Measurements from ENCODE around the gene KDM2A. TPM values are rescaled to one million over a fixed set of nuclear protein-coding genes. Genes with fewer than 3 reads are reported as not detected.
A peak's percentile ranks its signal among the peaks of the same experiment; 100 is the strongest.

The KDM2A gene
- total RNA-seq, 2 donors from 2014 or later = 151 to 178 TPM

DNA sequence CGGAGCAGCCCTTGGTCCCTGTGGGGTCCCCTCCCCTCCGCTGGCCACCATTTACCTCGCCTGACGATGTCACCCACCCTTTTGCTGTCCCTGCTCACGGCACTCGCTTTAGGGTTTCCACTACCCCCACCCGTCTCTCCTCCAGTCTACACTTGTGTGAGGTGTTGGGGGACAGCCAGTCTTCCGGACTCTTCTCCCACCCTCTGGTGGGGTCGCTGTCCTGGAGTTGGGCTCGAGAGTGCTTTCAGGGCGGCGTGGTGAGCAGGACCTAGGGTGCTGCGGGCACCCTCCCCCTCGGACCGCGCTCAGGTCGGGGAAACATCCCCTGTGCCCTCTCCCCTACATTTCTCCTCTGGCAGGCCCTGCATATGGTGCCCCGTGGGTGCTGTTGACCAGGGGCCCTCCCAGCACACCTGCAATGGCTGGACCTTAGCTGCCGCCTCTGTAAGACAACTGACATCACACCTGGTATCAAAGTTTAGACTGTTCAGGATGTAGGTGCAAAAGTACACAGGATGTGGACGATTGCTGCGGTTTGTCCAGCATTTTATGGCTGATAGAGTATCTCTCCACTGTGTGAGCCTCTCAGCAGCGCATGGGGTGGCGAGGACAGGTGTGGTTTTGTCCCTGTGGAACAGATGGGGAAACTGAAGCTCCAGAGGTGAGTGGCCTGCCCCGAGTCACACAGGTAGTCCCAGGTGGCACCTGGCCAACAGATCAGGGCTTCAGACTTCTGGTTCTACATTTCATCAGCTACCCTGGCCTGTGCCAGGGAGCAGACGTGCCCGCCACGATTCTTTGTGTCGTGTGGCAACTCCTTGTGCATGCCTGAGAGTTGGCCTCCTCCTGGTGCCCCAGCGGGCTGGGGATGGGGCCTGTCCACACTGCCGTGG lies 148.4 kb downstream of the KDM2A start:
- no peak for DNase-seq (ENCODE audit: low spot score)
- ATAC-seq = no peak
- H3K36me3 Mint-ChIP-seq = peaks cover 17% of the 10 kb centered on the region

DNA sequence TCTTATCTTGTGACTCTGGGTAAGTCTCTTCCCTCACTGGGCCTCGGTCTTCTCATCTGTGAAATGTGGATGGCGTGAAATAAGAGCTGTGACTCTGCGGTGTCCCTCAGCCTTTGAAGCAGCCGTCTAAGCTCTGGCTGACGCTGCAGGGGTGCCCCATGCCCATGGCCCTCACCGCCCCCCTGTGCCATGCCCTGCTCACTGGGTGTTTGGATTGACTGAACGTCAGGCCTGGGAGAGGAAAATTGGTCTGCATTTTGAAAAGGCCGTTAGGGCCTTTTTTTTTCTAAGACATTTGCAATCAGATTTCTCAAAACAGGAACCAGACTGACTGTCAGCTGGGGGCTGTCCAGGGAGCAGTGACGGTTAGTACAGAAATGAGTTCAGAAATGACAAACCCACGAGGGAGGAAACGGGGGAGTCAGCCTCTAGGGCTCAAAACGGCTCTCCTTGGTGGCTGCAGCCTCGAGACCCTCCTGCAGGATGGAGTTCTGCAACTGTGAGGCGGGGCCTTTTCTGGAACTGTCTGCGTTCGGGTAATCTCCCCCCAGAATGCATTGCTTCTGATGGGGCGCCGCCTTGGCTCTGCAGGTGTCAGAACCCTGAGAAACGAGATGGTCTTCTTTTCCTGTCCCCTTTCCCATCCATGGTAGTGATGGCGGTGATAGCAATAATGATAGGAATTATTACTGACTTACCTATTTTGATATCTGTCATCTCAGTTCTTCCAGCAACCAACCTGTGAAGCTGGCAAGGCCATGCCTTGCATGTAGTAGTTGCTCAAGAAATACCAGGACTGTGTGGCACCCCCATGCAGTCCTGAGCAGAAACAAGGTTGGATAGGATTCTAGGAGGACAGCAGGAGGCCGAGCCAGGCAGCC lies 149.3 kb downstream of the KDM2A start:
- no peaks in the 10 kb centered on the region for H3K9me3 Mint-ChIP-seq
- peak overlapping the region; percentile 99 to 100 for H3K27ac Mint-ChIP-seq
- H3K27me3 Mint-ChIP-seq = no peaks in the 10 kb centered on the region
- H3K4me1 Mint-ChIP-seq (ENCODE audit: low read depth in 2 of 2) = peaks cover 61 to 68% of the 10 kb centered on the region in 2 donors
- peaks cover 17% of the 10 kb centered on the region for H3K36me3 Mint-ChIP-seq
- ATAC-seq (peak; percentile 77 to 81), DNase-seq (ENCODE audit: low spot score) (peak; percentile 90)
- H3K4me3 Mint-ChIP-seq = peak overlapping the region; percentile 99

More for the DNA sequence above, 148.4 kb downstream of the KDM2A start:
- Mint-ChIP-seq H3K4me1 (ENCODE audit: low read depth in 2 of 2) (peaks cover 69 to 74% of the 10 kb centered on the region in 2 donors), H3K4me3 (peak overlapping the region; percentile 99), H3K27me3 (no peaks in the 10 kb centered on the region), H3K27ac (peak overlapping the region; percentile 99 to 100), H3K9me3 (no peaks in the 10 kb centered on the region)

- Mint-ChIP-seq H3K9me3 (no peaks in the 10 kb centered on the region), H3K27ac (peak overlapping the region; percentile 99 to 100), H3K4me1 (ENCODE audit: low read depth in 2 of 2) (peaks cover 60 to 66% of the 10 kb centered on the region in 2 donors), H3K4me3 (peak overlapping the region; percentile 99), H3K27me3 (no peaks in the 10 kb centered on the region), H3K36me3 (peaks cover 17% of the 10 kb centered on the region)
- DNase-seq (ENCODE audit: low spot score) (no peak), ATAC-seq (no peak)
These were observed 149.9 kb downstream of the KDM2A start for GRCh38 chr11:67268962-67269268.

- Mint-ChIP-seq H3K27me3 (no peaks in the 10 kb centered on the region), H3K36me3 (peaks cover 17% of the 10 kb centered on the region), H3K4me1 (ENCODE audit: low read depth in 2 of 2) (peaks cover 56 to 65% of the 10 kb centered on the region in 2 donors), H3K27ac (peak overlapping the region; percentile 99 to 100), H3K4me3 (peak overlapping the region; percentile 99), H3K9me3 (no peaks in the 10 kb centered on the region)
- peak; percentile 10 to 53 for ATAC-seq
- peak; percentile 84 for DNase-seq (ENCODE audit: low spot score)
These were observed 150.6 kb downstream of the KDM2A start for GRCh38 chr11:67269401-67270255.

DNA sequence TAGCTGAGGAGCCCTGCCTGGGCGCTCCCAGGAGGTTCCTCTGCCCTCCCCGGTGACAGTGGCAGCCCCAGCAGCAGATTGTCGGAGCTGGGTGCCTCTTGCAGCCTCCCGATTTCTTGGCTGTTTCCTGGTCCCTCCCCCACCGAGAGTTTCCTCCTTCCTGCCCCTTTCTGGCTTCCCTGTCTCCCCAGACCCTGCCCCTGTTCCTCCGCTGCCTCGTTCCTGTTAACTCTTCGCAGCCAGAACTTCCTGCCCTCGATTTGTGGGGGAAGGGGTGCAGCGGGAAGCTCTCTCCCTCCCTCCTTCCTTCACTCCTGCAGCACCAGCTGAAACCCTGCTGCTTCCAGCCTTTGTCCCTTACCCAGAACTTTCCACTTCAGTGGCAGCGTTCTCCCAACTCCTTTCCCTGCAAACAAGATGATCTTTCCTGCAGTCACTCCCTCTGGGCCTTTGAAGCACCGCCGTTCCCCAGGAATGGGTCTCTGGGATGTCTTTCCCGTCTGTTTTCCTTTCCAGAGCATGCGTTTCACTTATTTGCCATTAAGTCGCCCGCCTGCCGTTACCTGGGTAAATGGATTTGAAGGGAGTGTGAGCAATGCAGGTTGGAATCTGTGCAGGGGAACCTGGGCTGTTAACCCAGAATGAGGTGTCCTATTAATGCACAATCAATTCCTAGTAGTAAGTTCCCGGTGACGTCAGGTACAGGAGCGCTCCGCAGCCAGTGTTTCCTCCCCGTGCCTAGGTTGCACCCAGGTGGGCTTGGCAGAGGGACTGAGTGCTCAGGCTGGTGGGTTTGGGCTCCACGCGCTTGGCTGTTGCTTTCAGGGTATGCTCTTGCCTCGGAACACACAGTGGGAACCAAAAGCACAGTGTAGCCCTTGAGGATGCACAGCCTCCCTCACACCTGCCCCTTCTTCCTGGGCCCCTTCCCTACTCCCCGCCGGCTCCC lies 151.5 kb downstream of the KDM2A start:
- Mint-ChIP-seq H3K36me3 (peaks cover 17% of the 10 kb centered on the region), H3K4me3 (peak overlapping the region; percentile 99), H3K27ac (peak overlapping the region; percentile 99 to 100), H3K4me1 (ENCODE audit: low read depth in 2 of 2) (peaks cover 52 to 60% of the 10 kb centered on the region in 2 donors), H3K9me3 (no peaks in the 10 kb centered on the region), H3K27me3 (no peaks in the 10 kb centered on the region)
- ATAC-seq (no peak), DNase-seq (ENCODE audit: low spot score) (peak; percentile 37)

- Mint-ChIP-seq H3K4me1 (ENCODE audit: low read depth in 2 of 2) (peaks cover 54 to 59% of the 10 kb centered on the region in 2 donors), H3K36me3 (peaks cover 17% of the 10 kb centered on the region), H3K27me3 (no peaks in the 10 kb centered on the region), H3K9me3 (no peaks in the 10 kb centered on the region), H3K27ac (peak overlapping the region; percentile 99 to 100), H3K4me3 (peak overlapping the region; percentile 99)
- DNase-seq (ENCODE audit: low spot score) (no peak), ATAC-seq (no peak)
These were observed 152.1 kb downstream of the KDM2A start for GRCh38 chr11:67271205-67271540.

DNA sequence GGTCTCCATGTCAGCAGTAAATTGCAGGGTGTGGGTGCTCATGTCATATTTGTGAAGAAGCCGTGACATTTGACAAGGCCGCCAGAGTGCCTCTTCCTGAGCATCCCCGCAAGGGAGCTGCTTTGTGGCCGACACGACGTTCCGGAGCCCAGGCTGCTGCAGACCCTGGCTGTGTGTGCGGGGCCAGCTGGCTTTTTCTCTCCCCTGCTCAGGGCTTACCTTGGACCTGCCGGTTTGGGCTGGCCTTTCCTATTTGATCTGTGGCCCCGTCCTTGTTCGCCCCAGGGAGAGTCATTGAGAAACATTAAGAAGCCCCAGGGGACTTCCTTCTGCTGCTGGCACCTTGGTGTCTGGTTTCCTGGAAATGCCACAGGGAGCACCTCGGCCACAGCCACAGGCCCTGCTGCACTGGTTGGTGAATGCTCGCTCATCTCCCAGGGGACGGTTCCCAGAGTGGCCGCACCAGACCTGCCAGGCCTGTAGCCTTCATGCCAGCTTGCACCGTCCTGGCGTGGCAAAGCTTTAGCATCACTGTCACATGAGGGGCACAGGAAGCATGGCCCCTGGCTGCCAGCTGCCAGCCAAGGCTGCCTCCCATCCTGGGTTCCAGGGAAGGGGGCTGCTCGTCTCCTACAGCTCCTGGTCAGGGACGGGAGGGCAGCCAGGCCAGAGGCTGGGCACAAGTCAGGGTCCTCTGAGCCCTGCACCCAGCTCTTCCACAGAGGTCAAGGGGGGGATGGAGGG lies 152.7 kb downstream of the KDM2A start:
- H3K36me3 Mint-ChIP-seq = peaks cover 17% of the 10 kb centered on the region
- no peaks in the 10 kb centered on the region for H3K27me3 Mint-ChIP-seq
- H3K27ac Mint-ChIP-seq = peak overlapping the region; percentile 99 to 100
- ATAC-seq (peak; percentile 63 to 78), DNase-seq (ENCODE audit: low spot score) (peak; percentile 94)
- H3K9me3 Mint-ChIP-seq = no peaks in the 10 kb centered on the region
- H3K4me1 Mint-ChIP-seq (ENCODE audit: low read depth in 2 of 2) = peaks cover 60 to 65% of the 10 kb centered on the region in 2 donors
- peak overlapping the region; percentile 99 for H3K4me3 Mint-ChIP-seq

DNA sequence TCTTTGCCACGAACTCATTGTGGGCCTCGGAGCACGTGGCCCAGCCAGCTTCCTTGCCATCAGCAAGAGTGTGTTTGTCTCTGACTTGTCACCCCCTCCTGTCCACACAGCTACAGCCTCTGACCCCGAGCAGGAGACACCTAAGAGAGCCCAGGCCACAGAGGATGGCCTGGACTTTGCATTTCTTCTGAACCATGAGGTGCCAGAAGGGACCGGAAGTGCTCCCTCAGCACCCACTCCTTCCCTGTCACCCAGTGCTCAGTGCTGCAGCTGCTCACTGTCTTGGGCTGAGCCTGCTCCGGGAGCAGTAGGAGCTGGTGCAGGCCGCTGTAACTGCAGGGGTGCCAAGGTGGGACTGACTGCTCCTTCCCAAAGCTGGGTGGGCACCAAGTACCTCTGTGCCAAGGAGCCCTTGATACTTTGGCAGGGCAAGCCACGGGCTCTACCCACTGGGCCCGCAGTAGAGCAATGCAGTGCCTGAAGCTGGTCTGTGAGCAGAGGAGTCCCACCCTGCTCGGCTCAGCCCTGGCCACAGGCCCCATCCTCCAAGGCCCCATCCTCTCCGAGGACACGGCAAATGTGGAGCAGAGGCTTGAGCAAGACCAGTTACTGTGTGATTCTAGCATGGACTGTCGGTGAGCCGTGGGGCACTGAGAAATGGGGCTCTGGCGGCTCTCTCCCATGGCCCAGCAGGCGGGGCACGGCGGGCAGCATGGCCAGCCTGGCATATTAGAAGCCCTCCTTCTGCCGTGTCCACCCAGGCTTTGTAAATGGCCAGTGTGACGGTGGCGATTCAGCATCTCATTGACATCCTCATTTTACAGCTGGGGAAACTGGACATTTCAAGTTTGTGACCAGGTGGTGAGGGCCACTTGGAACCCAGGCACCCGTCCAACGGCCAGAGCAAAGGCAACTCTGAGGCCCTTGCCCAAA lies 153.5 kb downstream of the KDM2A start:
- peaks cover 68% of the 10 kb centered on the region in 2 donors for H3K4me1 Mint-ChIP-seq (ENCODE audit: low read depth in 2 of 2)
- no peaks in the 10 kb centered on the region for H3K27me3 Mint-ChIP-seq
- H3K9me3 Mint-ChIP-seq = no peaks in the 10 kb centered on the region
- H3K36me3 Mint-ChIP-seq = peaks cover 12% of the 10 kb centered on the region
- ATAC-seq (peak; percentile 22 to 29), DNase-seq (ENCODE audit: low spot score) (peak; percentile 71)
- peak overlapping the region; percentile 99 to 100 for H3K27ac Mint-ChIP-seq
- peak overlapping the region; percentile 99 for H3K4me3 Mint-ChIP-seq

GRCh38 chr11:67273260-67273990 lies 154.4 kb downstream of the KDM2A start:
- Mint-ChIP-seq H3K4me3 (peak overlapping the region; percentile 99), H3K4me1 (ENCODE audit: low read depth in 2 of 2) (peaks cover 64 to 65% of the 10 kb centered on the region in 2 donors), H3K27ac (peak overlapping the region; percentile 99 to 100), H3K36me3 (peaks cover 5% of the 10 kb centered on the region), H3K27me3 (no peaks in the 10 kb centered on the region), H3K9me3 (no peaks in the 10 kb centered on the region)
- DNase-seq (ENCODE audit: low spot score) (no peak), ATAC-seq (no peak)

GRCh38 chr11:67274768-67275605 lies 155.9 kb downstream of the KDM2A start:
- H3K4me3 Mint-ChIP-seq = peak overlapping the region; percentile 93
- H3K27me3 Mint-ChIP-seq = no peaks in the 10 kb centered on the region
- ATAC-seq (no peak), DNase-seq (ENCODE audit: low spot score) (peak; percentile 55)
- peaks cover 5% of the 10 kb centered on the region for H3K36me3 Mint-ChIP-seq
- H3K9me3 Mint-ChIP-seq = no peaks in the 10 kb centered on the region
- H3K27ac Mint-ChIP-seq = peak overlapping the region; percentile 99 to 100
- peaks cover 63 to 68% of the 10 kb centered on the region in 2 donors for H3K4me1 Mint-ChIP-seq (ENCODE audit: low read depth in 2 of 2)

All from natural killer cell treated with Interleukin-12 subunit alpha and Interleukin-12 subunit beta and Interleukin-15 and Interleukin-18, amount 100 ng/mL, for 72 hours (primary cell).